Measurements from ENCODE around the gene TMEM138. TPM values are rescaled to one million over a fixed set of nuclear protein-coding genes. Genes with fewer than 3 reads are reported as not detected.
A peak's percentile ranks its signal among the peaks of the same experiment; 100 is the strongest.

Gene TMEM138
- total RNA-seq, 2 experiments from 2014 or later: 59.2 to 60.9 TPM

GRCh38 chr11:61354208-61354607, 8.0 kb upstream of the TMEM138 start:
- ChIA-PET CTCF (interaction anchor here (1.1 kb wide), 1 partner anchor 18 kb away, joined by 3 read pairs; no protein-coding TSS in a partner anchor), POLR2A (no interaction called here)
- Mint-ChIP-seq H3K4me1 (ENCODE audit: low read depth) (peaks cover 6% of the 10 kb centered on the region), H3K4me3 (no peak overlapping the region), H3K27me3 (no peaks in the 10 kb centered on the region), H3K36me3 (ENCODE audit: low read depth) (peaks cover 45% of the 10 kb centered on the region), H3K9me3 (no peaks in the 10 kb centered on the region), H3K27ac (no peak overlapping the region)
- TF ChIP-seq, protein P1, sequence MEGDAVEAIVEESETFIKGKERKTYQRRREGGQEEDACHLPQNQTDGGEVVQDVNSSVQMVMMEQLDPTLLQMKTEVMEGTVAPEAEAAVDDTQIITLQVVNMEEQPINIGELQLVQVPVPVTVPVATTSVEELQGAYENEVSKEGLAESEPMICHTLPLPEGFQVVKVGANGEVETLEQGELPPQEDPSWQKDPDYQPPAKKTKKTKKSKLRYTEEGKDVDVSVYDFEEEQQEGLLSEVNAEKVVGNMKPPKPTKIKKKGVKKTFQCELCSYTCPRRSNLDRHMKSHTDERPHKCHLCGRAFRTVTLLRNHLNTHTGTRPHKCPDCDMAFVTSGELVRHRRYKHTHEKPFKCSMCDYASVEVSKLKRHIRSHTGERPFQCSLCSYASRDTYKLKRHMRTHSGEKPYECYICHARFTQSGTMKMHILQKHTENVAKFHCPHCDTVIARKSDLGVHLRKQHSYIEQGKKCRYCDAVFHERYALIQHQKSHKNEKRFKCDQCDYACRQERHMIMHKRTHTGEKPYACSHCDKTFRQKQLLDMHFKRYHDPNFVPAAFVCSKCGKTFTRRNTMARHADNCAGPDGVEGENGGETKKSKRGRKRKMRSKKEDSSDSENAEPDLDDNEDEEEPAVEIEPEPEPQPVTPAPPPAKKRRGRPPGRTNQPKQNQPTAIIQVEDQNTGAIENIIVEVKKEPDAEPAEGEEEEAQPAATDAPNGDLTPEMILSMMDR (IDR thresholded peaks at IDR 0.05): no peak
- ATAC-seq (ENCODE audit: poor library complexity) (no peak), DNase-seq (no peak)
- H3K4me3 ChIP-seq (ENCODE audit: low read length): no peak overlapping the region
- peaks cover 11% of the 10 kb centered on the region for H3K4me1 ChIP-seq (ENCODE audit: insufficient read depth, low read length)
- H3K27ac ChIP-seq (ENCODE audit: low read depth in 1 of 2, low read length in 2 of 2): no peak overlapping the region
- H3K9me3 ChIP-seq (ENCODE audit: control insufficient read depth in 1 of 2, insufficient read depth in 1 of 2, low read length in 2 of 2): no peaks in the 10 kb centered on the region
- intact Hi-C loops (cut with DNase I, micrococcal nuclease): no loop called here
- no peaks in the 10 kb centered on the region for H3K27me3 ChIP-seq (ENCODE audit: control insufficient read depth in 1 of 2, insufficient read depth in 2 of 2, low read length in 2 of 2)
- H3K36me3 ChIP-seq (ENCODE audit: insufficient read depth, low read length): peaks cover 46% of the 10 kb centered on the region

DNA sequence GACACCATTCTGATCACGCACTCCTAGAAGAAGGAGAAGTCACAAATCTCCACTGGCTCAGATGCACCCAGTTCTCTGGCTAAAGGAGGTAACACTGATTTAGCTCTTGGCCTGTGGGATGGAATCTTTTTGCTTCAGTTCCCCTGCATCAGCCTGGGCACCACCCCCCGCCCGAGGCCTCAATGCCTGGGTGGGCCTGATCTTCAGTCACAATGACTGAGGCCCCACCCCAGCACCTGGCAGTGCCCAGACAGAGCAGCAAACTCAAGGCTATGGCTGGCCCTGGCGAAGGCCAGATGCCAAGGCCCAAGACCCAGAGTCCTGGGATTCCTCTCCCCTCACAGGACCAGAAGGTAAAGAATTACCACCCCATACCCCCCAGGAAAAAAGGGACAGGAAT, 5.5 kb upstream of the TMEM138 start:
- H3K9me3 Mint-ChIP-seq: no peaks in the 10 kb centered on the region
- Histone ChIP-seq H3K9me3 (ENCODE audit: control insufficient read depth in 1 of 2, insufficient read depth in 1 of 2, low read length in 2 of 2) (no peaks in the 10 kb centered on the region), H3K36me3 (ENCODE audit: insufficient read depth, low read length) (peaks cover 26% of the 10 kb centered on the region), H3K4me1 (ENCODE audit: insufficient read depth, low read length) (peaks cover 26% of the 10 kb centered on the region), H3K27ac (ENCODE audit: low read depth in 1 of 2, low read length in 2 of 2) (no peak overlapping the region), H3K27me3 (ENCODE audit: control insufficient read depth in 1 of 2, insufficient read depth in 2 of 2, low read length in 2 of 2) (no peaks in the 10 kb centered on the region), H3K4me3 (ENCODE audit: low read length) (no peak overlapping the region)
- H3K27ac Mint-ChIP-seq: no peak overlapping the region
- ChIA-PET CTCF (interaction anchor here (2.2 kb wide), 1 partner anchor 20 kb away, joined by 5 read pairs; no protein-coding TSS in a partner anchor), POLR2A (interaction anchor here (2.6 kb wide), 1 partner anchor 21 kb away, joined by 7 read pairs; no protein-coding TSS in a partner anchor)
- no peaks in the 10 kb centered on the region for H3K27me3 Mint-ChIP-seq
- H3K4me3 Mint-ChIP-seq: no peak overlapping the region
- no peak for ATAC-seq (ENCODE audit: poor library complexity)
- TF ChIP-seq, protein P1 (IDR thresholded peaks at IDR 0.05): no peak
- intact Hi-C loops (cut with DNase I, micrococcal nuclease): no loop called here
- DNase-seq: no peak
- peaks cover 23% of the 10 kb centered on the region for H3K4me1 Mint-ChIP-seq (ENCODE audit: low read depth)
- peaks cover 32% of the 10 kb centered on the region for H3K36me3 Mint-ChIP-seq (ENCODE audit: low read depth)

DNA sequence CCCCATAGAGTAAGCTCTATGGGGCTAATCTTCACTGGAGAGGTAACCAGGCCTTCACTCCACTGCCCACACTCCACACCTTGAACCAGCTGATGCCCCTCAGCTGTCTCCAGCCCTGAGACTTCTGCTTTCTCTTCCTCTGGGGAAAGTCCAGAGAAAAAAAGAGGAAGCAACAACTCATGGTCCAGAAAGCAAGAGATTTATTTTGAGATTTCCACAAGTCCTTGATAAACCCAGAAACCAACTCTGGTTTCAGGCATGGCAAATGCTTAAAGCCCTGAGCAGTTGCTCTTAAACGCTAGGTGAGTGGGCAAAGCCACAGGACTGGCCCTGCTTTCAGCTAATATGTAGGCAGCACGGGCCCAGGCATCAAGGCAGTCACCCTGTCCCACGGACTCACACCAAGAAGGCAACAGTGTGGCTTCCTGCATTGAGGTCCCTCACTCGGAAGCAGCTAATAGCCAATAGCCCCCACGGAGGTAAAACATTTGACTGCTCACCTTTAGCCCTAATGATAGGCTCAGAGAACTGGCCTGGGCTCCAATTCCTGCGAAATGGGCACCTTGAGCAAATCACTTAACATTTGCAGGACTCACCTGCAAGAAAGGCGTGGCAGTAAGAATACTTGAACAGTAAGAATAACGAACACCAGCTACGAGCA, 4.8 kb upstream of the TMEM138 start:
- Histone ChIP-seq H3K27me3 (ENCODE audit: control insufficient read depth in 1 of 2, insufficient read depth in 2 of 2, low read length in 2 of 2) (no peaks in the 10 kb centered on the region), H3K4me1 (ENCODE audit: insufficient read depth, low read length) (peaks cover 27% of the 10 kb centered on the region), H3K36me3 (ENCODE audit: insufficient read depth, low read length) (peaks cover 20% of the 10 kb centered on the region), H3K4me3 (ENCODE audit: low read length) (no peak overlapping the region), H3K27ac (ENCODE audit: low read depth in 1 of 2, low read length in 2 of 2) (no peak overlapping the region), H3K9me3 (ENCODE audit: control insufficient read depth in 1 of 2, insufficient read depth in 1 of 2, low read length in 2 of 2) (no peaks in the 10 kb centered on the region)
- ATAC-seq (ENCODE audit: poor library complexity) (no peak), DNase-seq (peak in 2 of 14 experiments; percentile 54 to 57)
- intact Hi-C loops (cut with DNase I, micrococcal nuclease): no loop called here
- Mint-ChIP-seq H3K9me3 (no peaks in the 10 kb centered on the region), H3K27me3 (no peaks in the 10 kb centered on the region), H3K4me3 (peak overlapping the region; percentile 59), H3K4me1 (ENCODE audit: low read depth) (peaks cover 26% of the 10 kb centered on the region), H3K27ac (no peak overlapping the region), H3K36me3 (ENCODE audit: low read depth) (peaks cover 36% of the 10 kb centered on the region)
- ChIA-PET CTCF (interaction anchor here (0.7 kb wide), 1 partner anchor 21 kb away, joined by 4 read pairs; no protein-coding TSS in a partner anchor), POLR2A (interaction anchor here (2.6 kb wide), 1 partner anchor 21 kb away, joined by 7 read pairs; no protein-coding TSS in a partner anchor)
- TF ChIP-seq, protein P1 (IDR thresholded peaks at IDR 0.05): no peak
